ENCODE data around the gene CYP2D6.

The CYP2D6 gene

DNA sequence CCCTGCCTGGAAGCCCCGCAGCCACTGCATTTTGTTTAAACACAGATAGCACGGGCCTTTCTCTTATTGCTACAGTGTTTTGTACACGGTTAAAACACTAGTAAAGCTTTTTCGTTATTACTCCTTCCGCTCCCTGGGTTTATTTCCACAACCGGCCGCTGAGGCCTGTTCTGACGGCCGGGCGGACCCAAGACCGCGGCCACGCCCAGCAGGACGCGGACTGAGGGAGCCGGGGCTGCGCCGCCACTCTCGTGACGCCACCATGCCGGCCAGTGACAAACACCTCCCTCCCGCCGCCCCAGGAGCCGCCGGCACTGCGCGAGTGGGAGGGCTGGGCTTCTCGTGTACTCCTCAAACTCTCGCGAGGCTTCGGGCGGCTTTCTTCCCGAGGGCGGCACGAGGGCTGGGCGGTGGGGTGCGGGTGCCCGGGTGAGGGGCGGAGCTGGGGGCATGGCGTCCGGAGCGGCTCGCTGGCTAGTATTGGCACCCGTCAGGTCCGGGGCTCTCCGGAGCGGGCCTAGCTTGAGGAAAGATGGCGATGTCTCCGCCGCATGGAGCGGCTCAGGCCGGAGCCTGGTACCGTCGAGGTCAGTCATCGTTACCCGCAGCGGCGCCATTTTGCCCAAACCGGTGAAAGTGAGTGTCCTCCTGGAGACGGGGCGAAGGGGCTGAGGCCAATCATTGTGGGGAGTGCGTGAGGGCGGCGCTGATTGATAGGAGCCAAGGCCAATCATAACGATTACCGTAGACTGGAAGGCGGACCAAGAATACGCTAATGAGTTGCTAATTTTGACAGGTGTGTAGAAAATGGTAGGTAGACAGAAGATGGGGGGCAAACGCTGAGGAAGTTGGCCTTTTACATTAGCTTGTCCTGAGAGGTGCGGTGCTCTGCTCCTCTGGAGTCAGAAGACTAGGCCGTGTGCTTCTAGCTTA lies 51.0 kb downstream of the CYP2D6 start, which contains the start of gene SMDT1:
Gene SMDT1 (plus strand): TSS at position 382 of the 933 bp plus-strand sequence. CDS start 69 bp downstream, at position 451.
- Histone ChIP-seq H3K4me1 (ENCODE audit: control insufficient read depth in 1 of 2, insufficient read depth in 2 of 2, low read length in 2 of 2) (peaks cover 8 to 10% of the 10 kb centered on the region in 2 experiments), H3K79me2 (ENCODE audit: control insufficient read depth, insufficient read depth, low read length, poor library complexity) (peaks cover 4% of the 10 kb centered on the region), H3K27ac (ENCODE audit: low read depth, low read length) (peak within 1 kb of the TSS; percentile 86), H3K18ac (ENCODE audit: low read length) (peak within 1 kb of the TSS; percentile 90), H3K23ac (ENCODE audit: low read length) (no peak within 1 kb of the TSS), H4K8ac (ENCODE audit: low read depth, low read length) (peak within 1 kb of the TSS; percentile 97), H4K12ac (ENCODE audit: low read depth, low read length) (peak within 1 kb of the TSS; percentile 97), H3K14ac (ENCODE audit: low read length) (peak within 1 kb of the TSS; percentile 93), H3K9me3 (ENCODE audit: insufficient read depth, low read depth, low read length) (no peaks in the 10 kb centered on the region), H2BK12ac (ENCODE audit: low read length) (peak within 1 kb of the TSS; percentile 37), H3K79me1 (ENCODE audit: low read length) (peaks cover 8% of the 10 kb centered on the region), H3K4me3 (ENCODE audit: low read depth, low read length) (peak within 1 kb of the TSS; percentile 94), H2BK120ac (ENCODE audit: insufficient read depth, low read length, poor library complexity) (peak within 1 kb of the TSS; percentile 92), H2AK5ac (ENCODE audit: low read length) (peak within 1 kb of the TSS; percentile 98), H3K9ac (ENCODE audit: low read length) (peak within 1 kb of the TSS; percentile 91), H3K36me3 (ENCODE audit: control insufficient read depth in 1 of 2, insufficient read depth in 2 of 2, low read length in 2 of 2) (peaks cover 5 to 10% of the 10 kb centered on the region in 2 experiments), H4K91ac (ENCODE audit: low read depth, low read length) (peak within 1 kb of the TSS; percentile 97), H3K27me3 (ENCODE audit: insufficient read depth, low read length) (no peaks in the 10 kb centered on the region), H2BK5ac (ENCODE audit: low read depth, low read length, poor library complexity) (peak within 1 kb of the TSS; percentile 78), H3K4me2 (ENCODE audit: low read length) (peak within 1 kb of the TSS; percentile 77), H3K4ac (ENCODE audit: low read depth, low read length) (peak within 1 kb of the TSS; percentile 87), H2AFZ (ENCODE audit: insufficient read depth, low read length, poor library complexity) (peak within 1 kb of the TSS; percentile 95)
- no CpG with 5 or more reads among the region's 71 CpGs for WGBS (ENCODE audit: extremely low coverage, insufficient coverage, insufficient read length)
- peak; percentile 99 to 100 for DNase-seq

DNA sequence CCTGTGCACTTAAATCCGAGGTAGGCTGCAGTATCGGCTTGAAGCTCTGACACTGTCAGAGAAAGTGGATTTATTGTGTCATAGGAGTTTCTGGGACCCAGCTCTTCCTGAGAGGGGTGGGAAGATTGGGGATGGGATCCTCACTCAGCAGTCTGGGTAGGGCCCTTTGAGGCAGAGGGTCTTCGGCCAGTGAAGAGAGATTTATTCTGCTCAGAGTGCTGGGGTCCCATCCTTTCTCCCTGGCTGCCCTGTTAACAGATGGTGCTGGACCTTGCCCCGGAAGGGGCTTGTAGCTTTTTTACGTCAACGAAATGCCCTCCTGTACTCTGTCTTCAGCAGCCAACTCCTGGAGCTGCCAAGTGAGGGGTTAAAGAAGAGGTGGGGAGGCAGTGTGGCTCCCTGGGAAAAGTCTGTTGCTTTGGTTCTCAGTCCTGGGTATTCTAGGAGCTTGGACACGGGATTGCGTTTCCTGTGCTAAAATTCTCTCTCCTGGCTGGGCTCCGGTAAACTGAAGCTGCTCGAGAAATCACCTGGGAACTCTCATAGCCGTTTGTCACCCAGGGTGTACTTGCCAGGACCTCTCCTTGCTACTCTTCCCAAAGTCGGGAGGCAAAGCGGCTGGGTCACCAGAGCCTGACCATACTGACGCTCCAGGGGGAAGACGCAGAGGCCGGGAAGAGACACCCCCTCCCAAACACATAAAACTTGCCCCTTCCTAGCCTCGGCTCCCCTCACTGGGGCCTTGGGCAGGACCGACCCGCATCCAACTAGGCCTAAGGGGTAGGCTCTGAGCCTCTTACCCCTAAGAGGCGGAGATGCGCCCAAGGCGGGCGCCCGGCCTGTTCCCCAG lies 51.9 kb downstream of the CYP2D6 start:
- peaks cover 10 to 12% of the 10 kb centered on the region in 2 experiments for H3K4me1 ChIP-seq (ENCODE audit: control insufficient read depth in 1 of 2, insufficient read depth in 2 of 2, low read length in 2 of 2)
- H3K9me3 ChIP-seq (ENCODE audit: insufficient read depth, low read depth, low read length) = no peaks in the 10 kb centered on the region
- H3K79me2 ChIP-seq (ENCODE audit: control insufficient read depth, insufficient read depth, low read length, poor library complexity) = peaks cover 7% of the 10 kb centered on the region
- peak overlapping the region; percentile 77 for H3K4ac ChIP-seq (ENCODE audit: low read depth, low read length)
- H3K36me3 ChIP-seq (ENCODE audit: control insufficient read depth in 1 of 2, insufficient read depth in 2 of 2, low read length in 2 of 2) = peaks cover 4 to 9% of the 10 kb centered on the region in 2 experiments
- DNase-seq = no peak
- peak overlapping the region; percentile 77 for H3K4me2 ChIP-seq (ENCODE audit: low read length)
- peak overlapping the region; percentile 86 for H3K27ac ChIP-seq (ENCODE audit: low read depth, low read length)
- H2AFZ ChIP-seq (ENCODE audit: insufficient read depth, low read length, poor library complexity) = peak overlapping the region; percentile 48
- H3K23ac ChIP-seq (ENCODE audit: low read length) = no peak overlapping the region
- peak overlapping the region; percentile 97 for H4K91ac ChIP-seq (ENCODE audit: low read depth, low read length)
- H2BK12ac ChIP-seq (ENCODE audit: low read length) = peak overlapping the region; percentile 37
- H3K9ac ChIP-seq (ENCODE audit: low read length) = peak overlapping the region; percentile 6
- peak overlapping the region; percentile 95 for H4K8ac ChIP-seq (ENCODE audit: low read depth, low read length)
- peak overlapping the region; percentile 42 for H2BK5ac ChIP-seq (ENCODE audit: low read depth, low read length, poor library complexity)
- no peak overlapping the region for H3K4me3 ChIP-seq (ENCODE audit: low read depth, low read length)
- peak overlapping the region; percentile 67 for H3K14ac ChIP-seq (ENCODE audit: low read length)
- H3K27me3 ChIP-seq (ENCODE audit: insufficient read depth, low read length) = no peaks in the 10 kb centered on the region
- peak overlapping the region; percentile 97 for H4K12ac ChIP-seq (ENCODE audit: low read depth, low read length)
- peak overlapping the region; percentile 45 for H3K18ac ChIP-seq (ENCODE audit: low read length)
- peak overlapping the region; percentile 54 for H2BK120ac ChIP-seq (ENCODE audit: insufficient read depth, low read length, poor library complexity)
- no CpG with 5 or more reads among the region's 24 CpGs for WGBS (ENCODE audit: extremely low coverage, insufficient coverage, insufficient read length)
- H2AK5ac ChIP-seq (ENCODE audit: low read length) = peak overlapping the region; percentile 98
- peaks cover 13% of the 10 kb centered on the region for H3K79me1 ChIP-seq (ENCODE audit: low read length)

DNA sequence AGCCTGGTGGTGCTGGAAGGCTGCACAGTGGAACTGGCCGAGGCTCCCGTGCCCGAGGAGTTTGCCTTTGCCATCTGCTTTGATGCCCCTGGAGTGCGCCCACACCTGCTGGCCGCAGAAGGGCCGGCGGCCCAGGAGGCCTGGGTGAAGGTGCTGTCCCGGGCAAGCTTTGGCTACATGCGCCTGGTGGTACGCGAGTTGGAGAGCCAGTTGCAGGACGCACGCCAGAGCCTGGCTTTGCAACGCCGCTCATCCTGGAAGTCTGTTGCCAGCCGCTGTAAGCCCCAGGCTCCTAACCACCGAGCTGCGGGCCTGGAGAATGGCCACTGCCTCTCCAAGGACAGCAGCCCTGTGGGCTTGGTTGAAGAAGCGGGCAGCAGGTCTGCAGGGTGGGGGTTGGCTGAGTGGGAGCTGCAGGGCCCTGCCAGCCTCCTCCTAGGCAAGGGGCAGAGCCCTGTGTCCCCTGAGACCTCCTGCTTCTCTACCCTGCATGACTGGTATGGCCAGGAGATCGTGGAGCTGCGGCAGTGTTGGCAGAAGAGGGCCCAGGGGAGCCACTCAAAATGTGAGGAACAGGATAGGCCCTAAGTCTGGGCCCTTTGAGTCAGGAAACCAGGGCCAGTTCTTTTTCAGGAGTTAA lies 53.0 kb downstream of the CYP2D6 start:
- no peak overlapping the region for H3K4me2 ChIP-seq (ENCODE audit: low read length)
- H4K8ac ChIP-seq (ENCODE audit: low read depth, low read length) = no peak overlapping the region
- H3K14ac ChIP-seq (ENCODE audit: low read length) = no peak overlapping the region
- H3K27me3 ChIP-seq (ENCODE audit: insufficient read depth, low read length) = no peaks in the 10 kb centered on the region
- peaks cover 10 to 12% of the 10 kb centered on the region in 2 experiments for H3K4me1 ChIP-seq (ENCODE audit: control insufficient read depth in 1 of 2, insufficient read depth in 2 of 2, low read length in 2 of 2)
- DNase-seq = no peak
- no peak overlapping the region for H2BK120ac ChIP-seq (ENCODE audit: insufficient read depth, low read length, poor library complexity)
- H2AFZ ChIP-seq (ENCODE audit: insufficient read depth, low read length, poor library complexity) = no peak overlapping the region
- H3K23ac ChIP-seq (ENCODE audit: low read length) = no peak overlapping the region
- H3K9me3 ChIP-seq (ENCODE audit: insufficient read depth, low read depth, low read length) = no peaks in the 10 kb centered on the region
- no peak overlapping the region for H3K4me3 ChIP-seq (ENCODE audit: low read depth, low read length)
- no peak overlapping the region for H2AK5ac ChIP-seq (ENCODE audit: low read length)
- WGBS (ENCODE audit: extremely low coverage, insufficient coverage, insufficient read length) = no CpG with 5 or more reads among the region's 21 CpGs
- no peak overlapping the region for H4K91ac ChIP-seq (ENCODE audit: low read depth, low read length)
- H2BK5ac ChIP-seq (ENCODE audit: low read depth, low read length, poor library complexity) = no peak overlapping the region
- no peak overlapping the region for H3K27ac ChIP-seq (ENCODE audit: low read depth, low read length)
- no peak overlapping the region for H3K4ac ChIP-seq (ENCODE audit: low read depth, low read length)
- no peak overlapping the region for H3K9ac ChIP-seq (ENCODE audit: low read length)
- H2BK12ac ChIP-seq (ENCODE audit: low read length) = no peak overlapping the region
- peaks cover 7% of the 10 kb centered on the region for H3K79me2 ChIP-seq (ENCODE audit: control insufficient read depth, insufficient read depth, low read length, poor library complexity)
- no peak overlapping the region for H3K18ac ChIP-seq (ENCODE audit: low read length)
- H3K36me3 ChIP-seq (ENCODE audit: control insufficient read depth in 1 of 2, insufficient read depth in 2 of 2, low read length in 2 of 2) = peaks cover 2 to 3% of the 10 kb centered on the region in 2 experiments
- H4K12ac ChIP-seq (ENCODE audit: low read depth, low read length) = no peak overlapping the region
- H3K79me1 ChIP-seq (ENCODE audit: low read length) = peaks cover 13% of the 10 kb centered on the region

All from trophoblast cell (in vitro differentiated cells and primary cell).